Heart left ventricle (tissue), 13 donors: ENCODE measurements around the gene TRNP1.

Source experiments
- CTCF ChIP-seq, 12 donors: fragments of 200-600 bp; sonication (generic) in 4 of 12; IDR thresholded peaks; one replicate each; pipeline versions ENCODE4 v1.5.0 to v1.8.0; 2018 to 2022; ENCODE audit warnings: antibody characterized with exemption in 12 of 12, mild to moderate bottlenecking in 5 of 12
- POLR2A ChIP-seq, 2 donors: fragments of 450-650 bp; IDR thresholded peaks; one replicate each; pipeline ENCODE4 v1.6.1; 2017; ENCODE audit warnings: antibody characterized with exemption in 2 of 2, mild to moderate bottlenecking in 2 of 2, moderate library complexity in 2 of 2
- donor health status: ischemic (EF 13 %, LVEDD 7.1; RV severe dilation, severe dysfunction).
- donor health status: DM: no; HTN: yes; CAD: no.
- donor health status: DM: no; HTN: no; CAD: no.
- donor health status: ischemic (EF 25% LVEDD 6.9; RV normal size, moderate dysfunction).
- donor health status: ischemic (EF 25% LVEDD 5.7; RV mildly dilated, moderate dysfunction).
- donor health status: ischemic (EF 35%, LVEDD 5.7; RV mildly dilated, moderate dysfunction).
- donor health status: nonischemic (EF 11% LVEDD 7.7; RV severe dilation, severe dysfunction).
- donor health status: DM: yes; HTN: yes; CAD: no.
- donor health status: PGD.
- donor health status: ischemic (EF 29% LVEDD 5.4; RV normal size, mild dysfunction).
- donor health status: nonischemic (EF 23%, LVEDD 6.1; RV moderate dilation, normal function).

GRCh38 chr1:27000817-27001460 is 7.4 kb downstream of the TRNP1 start:
- TF ChIP-seq CTCF (IDR thresholded peaks at IDR 0.05) = no peak
- TF ChIP-seq POLR2A (IDR thresholded peaks at IDR 0.05) = no peak
